ENCODE data around the gene MYH16. TPM values are rescaled to one million over a fixed set of nuclear protein-coding genes. Genes with fewer than 3 reads are reported as not detected.

Gene MYH16
- total RNA-seq, 4 donors from 2014 or later: not detected

DNA sequence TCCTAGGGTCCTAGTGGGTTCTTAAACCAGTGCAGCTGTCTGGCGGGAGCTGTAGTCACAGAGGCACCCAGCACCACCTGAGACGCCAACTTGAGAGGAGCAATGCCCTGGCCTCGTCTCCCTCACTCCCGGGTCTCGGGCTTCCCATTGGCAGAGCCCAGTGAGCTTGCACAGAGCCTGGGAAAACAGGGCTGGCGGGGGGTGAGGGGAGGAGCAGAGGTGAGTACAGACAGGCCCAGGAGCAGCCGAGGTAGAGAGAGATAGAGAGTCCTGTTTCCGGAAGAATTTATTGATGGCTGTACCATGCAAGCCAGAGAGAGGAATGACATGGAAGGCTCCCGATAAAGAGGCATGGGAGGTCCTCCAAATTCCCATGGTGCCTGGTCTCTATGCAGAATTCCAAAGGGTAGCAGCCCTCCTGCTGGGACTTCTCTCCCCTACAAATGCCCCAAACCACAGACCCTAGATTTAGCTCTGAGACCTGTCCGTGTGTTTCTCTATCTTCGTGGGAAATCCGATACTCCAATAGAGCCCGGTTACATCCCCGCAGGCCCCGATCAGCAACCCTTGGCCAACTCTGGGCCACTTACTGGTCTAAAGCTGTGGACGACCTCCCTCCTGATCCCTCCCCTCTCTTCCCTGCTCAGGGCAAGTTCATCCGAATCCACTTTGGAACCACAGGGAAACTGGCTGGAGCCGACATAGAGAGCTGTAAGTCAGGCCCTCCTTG is 20.3 kb upstream of the MYH16 start:
- Histone ChIP-seq H3K9me3 (no peaks in the 10 kb centered on the region), H3K27me3 (peaks cover 55% of the 10 kb centered on the region), H3K36me3 (no peaks in the 10 kb centered on the region), H3K4me1 (no peaks in the 10 kb centered on the region), H3K27ac (no peak overlapping the region), H3K4me3 (no peak overlapping the region)
- no peak for TF ChIP-seq EP300 (IDR thresholded peaks at IDR 0.05)
- TF ChIP-seq POLR2A (IDR thresholded peaks at IDR 0.05): no peak
- no peak for TF ChIP-seq POLR2AphosphoS5 (IDR thresholded peaks at IDR 0.05)
- TF ChIP-seq, protein P1, sequence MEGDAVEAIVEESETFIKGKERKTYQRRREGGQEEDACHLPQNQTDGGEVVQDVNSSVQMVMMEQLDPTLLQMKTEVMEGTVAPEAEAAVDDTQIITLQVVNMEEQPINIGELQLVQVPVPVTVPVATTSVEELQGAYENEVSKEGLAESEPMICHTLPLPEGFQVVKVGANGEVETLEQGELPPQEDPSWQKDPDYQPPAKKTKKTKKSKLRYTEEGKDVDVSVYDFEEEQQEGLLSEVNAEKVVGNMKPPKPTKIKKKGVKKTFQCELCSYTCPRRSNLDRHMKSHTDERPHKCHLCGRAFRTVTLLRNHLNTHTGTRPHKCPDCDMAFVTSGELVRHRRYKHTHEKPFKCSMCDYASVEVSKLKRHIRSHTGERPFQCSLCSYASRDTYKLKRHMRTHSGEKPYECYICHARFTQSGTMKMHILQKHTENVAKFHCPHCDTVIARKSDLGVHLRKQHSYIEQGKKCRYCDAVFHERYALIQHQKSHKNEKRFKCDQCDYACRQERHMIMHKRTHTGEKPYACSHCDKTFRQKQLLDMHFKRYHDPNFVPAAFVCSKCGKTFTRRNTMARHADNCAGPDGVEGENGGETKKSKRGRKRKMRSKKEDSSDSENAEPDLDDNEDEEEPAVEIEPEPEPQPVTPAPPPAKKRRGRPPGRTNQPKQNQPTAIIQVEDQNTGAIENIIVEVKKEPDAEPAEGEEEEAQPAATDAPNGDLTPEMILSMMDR (IDR thresholded peaks at IDR 0.05): no peak
- WGBS, 2 donors (ENCODE audit: low coverage in 1 of 2): 24 to 36% methylated on average over 4 to 11 of the region's 18 CpGs
- no peak for ATAC-seq

DNA sequence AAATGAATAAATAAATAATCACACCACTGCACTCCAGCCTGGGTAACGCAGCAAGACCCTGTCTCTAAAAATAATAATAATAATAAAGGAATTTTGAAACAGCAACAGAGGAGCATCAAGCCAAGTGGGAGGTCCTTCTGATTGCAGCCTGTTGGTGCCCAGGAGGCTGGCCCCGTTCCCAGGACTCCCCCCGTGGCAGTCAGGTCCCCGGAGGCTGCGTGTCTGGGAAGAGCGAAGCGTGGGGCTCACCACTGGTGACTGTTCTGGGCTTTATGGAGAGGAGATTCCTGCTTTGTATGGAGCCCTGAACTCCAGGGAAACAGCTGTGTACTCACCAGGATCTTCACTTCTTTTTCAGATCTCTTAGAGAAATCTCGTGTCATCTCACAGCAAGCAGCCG is 19.3 kb upstream of the MYH16 start:
- no peaks in the 10 kb centered on the region for H3K4me1 ChIP-seq
- H3K27me3 ChIP-seq: peaks cover 55% of the 10 kb centered on the region
- TF ChIP-seq EP300 (IDR thresholded peaks at IDR 0.05): no peak
- no peak for TF ChIP-seq POLR2A (IDR thresholded peaks at IDR 0.05)
- TF ChIP-seq, protein P1 (IDR thresholded peaks at IDR 0.05): no peak
- TF ChIP-seq POLR2AphosphoS5 (IDR thresholded peaks at IDR 0.05): no peak
- no peaks in the 10 kb centered on the region for H3K36me3 ChIP-seq
- no peak for ATAC-seq
- no peaks in the 10 kb centered on the region for H3K9me3 ChIP-seq
- H3K27ac ChIP-seq: no peak overlapping the region
- 50 to 60% methylated on average over 8 to 9 of the region's 9 CpGs for WGBS, 2 donors (ENCODE audit: low coverage in 1 of 2)
- no peak overlapping the region for H3K4me3 ChIP-seq

DNA sequence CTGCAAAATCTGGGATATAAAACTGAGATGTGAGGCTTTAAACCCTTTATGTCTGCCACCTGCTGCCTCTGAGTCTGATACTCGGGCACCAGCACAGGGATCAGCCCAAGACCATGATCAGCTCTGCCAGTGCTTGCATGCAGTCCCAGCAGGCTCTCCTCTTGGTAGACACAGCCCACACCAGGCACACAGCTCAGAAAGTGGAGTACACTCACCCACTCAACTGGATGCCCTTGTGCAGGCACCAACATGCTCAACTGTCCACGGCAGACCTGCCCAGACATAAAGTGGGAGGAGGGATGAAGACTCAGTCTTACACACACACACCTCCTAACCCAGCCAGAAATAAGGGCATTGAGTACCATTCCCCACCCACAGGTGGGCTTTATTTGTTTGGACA is 18.2 kb upstream of the MYH16 start:
- 60 to 63% methylated on average over 1 to 2 of the region's 2 CpGs for WGBS, 2 donors (ENCODE audit: low coverage in 1 of 2)
- ATAC-seq: no peak
- TF ChIP-seq, protein P1 (IDR thresholded peaks at IDR 0.05): no peak
- TF ChIP-seq EP300 (IDR thresholded peaks at IDR 0.05) (no peak), POLR2AphosphoS5 (IDR thresholded peaks at IDR 0.05) (no peak), POLR2A (IDR thresholded peaks at IDR 0.05) (no peak)
- Histone ChIP-seq H3K9me3 (no peaks in the 10 kb centered on the region), H3K4me1 (no peaks in the 10 kb centered on the region), H3K36me3 (no peaks in the 10 kb centered on the region), H3K27ac (no peak overlapping the region), H3K27me3 (peaks cover 55% of the 10 kb centered on the region), H3K4me3 (no peak overlapping the region)

DNA sequence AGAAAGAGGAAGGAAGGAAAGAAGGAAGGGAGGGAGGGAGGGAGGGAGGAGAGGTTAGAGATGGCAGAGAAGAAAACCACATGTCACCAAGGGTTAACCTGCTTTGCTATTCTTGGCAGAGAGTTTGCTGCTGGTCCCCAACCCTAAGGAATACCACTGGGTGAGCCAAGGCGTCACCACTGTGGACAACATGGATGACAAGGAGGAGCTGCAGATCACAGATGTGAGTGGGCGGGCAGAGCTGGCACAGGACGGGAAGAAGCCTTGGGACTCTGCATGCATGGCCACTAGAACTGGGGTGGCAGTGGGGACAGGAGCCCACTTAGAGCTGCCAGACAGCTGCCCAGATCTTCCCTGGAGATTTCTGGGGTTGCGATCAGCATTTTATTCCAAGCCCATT is 17.2 kb upstream of the MYH16 start:
- WGBS, 2 donors (ENCODE audit: low coverage in 1 of 2): 34% methylated on average over 4 of the region's 4 CpGs; no CpG with 5 or more reads in 1 of the 2 donors
- Histone ChIP-seq H3K27ac (no peak overlapping the region), H3K9me3 (no peaks in the 10 kb centered on the region), H3K27me3 (peaks cover 49% of the 10 kb centered on the region), H3K4me3 (no peak overlapping the region), H3K4me1 (no peaks in the 10 kb centered on the region), H3K36me3 (no peaks in the 10 kb centered on the region)
- TF ChIP-seq POLR2A (IDR thresholded peaks at IDR 0.05) (no peak), EP300 (IDR thresholded peaks at IDR 0.05) (no peak), POLR2AphosphoS5 (IDR thresholded peaks at IDR 0.05) (no peak)
- TF ChIP-seq, protein P1 (IDR thresholded peaks at IDR 0.05): no peak
- ATAC-seq: no peak

DNA sequence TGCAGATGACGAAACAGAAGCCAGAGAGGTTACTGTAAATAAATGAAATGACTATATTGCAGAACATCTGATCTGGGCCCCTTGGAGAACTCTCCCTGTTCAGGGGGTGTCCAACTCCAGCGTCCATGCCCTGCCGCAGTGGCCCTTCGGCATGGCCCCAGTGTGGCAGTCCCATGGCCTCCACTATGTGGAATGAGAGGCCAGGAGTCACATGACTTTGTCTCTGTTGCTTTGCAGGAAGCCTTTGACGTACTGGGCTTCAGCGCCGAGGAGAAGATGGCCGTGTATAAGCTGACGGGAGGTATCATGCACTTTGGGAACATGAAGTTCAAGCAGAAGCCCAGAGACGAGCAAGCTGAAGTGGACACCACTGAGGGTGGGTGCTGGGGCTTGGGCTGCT is 15.6 kb upstream of the MYH16 start:
- Histone ChIP-seq H3K4me3 (no peak overlapping the region), H3K27me3 (peaks cover 37% of the 10 kb centered on the region), H3K9me3 (no peaks in the 10 kb centered on the region), H3K36me3 (no peaks in the 10 kb centered on the region), H3K27ac (no peak overlapping the region), H3K4me1 (no peaks in the 10 kb centered on the region)
- 68% methylated on average over 4 of the region's 10 CpGs; no CpG with 5 or more reads in 1 of the 2 donors for WGBS, 2 donors (ENCODE audit: low coverage in 1 of 2)
- no peak for ATAC-seq
- TF ChIP-seq, protein P1 (IDR thresholded peaks at IDR 0.05): no peak
- no peak for TF ChIP-seq POLR2AphosphoS5 (IDR thresholded peaks at IDR 0.05)
- TF ChIP-seq POLR2A (IDR thresholded peaks at IDR 0.05): no peak
- no peak for TF ChIP-seq EP300 (IDR thresholded peaks at IDR 0.05)

Measured in gastroesophageal sphincter (tissue), 4 donors.